GM12878 (cell line): ENCODE measurements around the gene RPUSD3. TPM values are rescaled to one million over a fixed set of nuclear protein-coding genes. Genes with fewer than 3 reads are reported as not detected.

Experiments used
- ATAC-seq: fragments of 200-7000 bp; cut with Tn5 transposase; 3 replicates; pipeline ENCODE4 v1.9.1; 2020; ENCODE audit warnings: mild to moderate bottlenecking, moderate library complexity
- BruUV-seq: library from RNA; stranded (reverse); fragments of 400-500 nt; replicated peaks from 2 replicates; lab custom pipeline; 2021; lab: Mats Ljungman, UMichigan
- CTCF ChIA-PET: fragments of 300-600 bp; sonication (Branson Sonifier 250); formaldehyde crosslinking; extraction: SDS; loops from one replicate; lab custom pipeline; 2021; ENCODE audit warnings: inconsistent platforms; lab: Yijun Ruan, JAX
- POLR2A ChIA-PET: fragments of 350-600 bp; formaldehyde crosslinking; extraction: SDS; loops from one replicate; lab custom pipeline; 2021; ENCODE audit warnings: inconsistent platforms; lab: Charles Lee
- RAD21 ChIA-PET: fragments of 300-600 bp; sonication (Branson Sonifier 250); formaldehyde crosslinking; loops from one replicate; lab custom pipeline; 2023; ENCODE audit warnings: antibody characterized with exemption; ENCODE audit not compliant: unreplicated experiment; lab: Charles Lee
- SMC1A ChIA-PET: fragments of 300-600 bp; sonication (Branson Sonifier 250); formaldehyde crosslinking; loops from one replicate; lab custom pipeline; 2023; ENCODE audit not compliant: unreplicated experiment, uncharacterized antibody; lab: Charles Lee
- DNase-seq: peaks from one replicate; pipeline ENCODE4 v3.0.0-alpha.2; 2011; ENCODE audit warnings: low read depth, low spot score
- FAIRE-seq: peaks from 3 replicates; lab custom pipeline; 2011; peaks lifted over from hg19 to GRCh38; lab: Jason Lieb, UNC
- H2AFZ ChIP-seq: 2 replicates; pipeline ENCODE4 v1.6.0; 2011; ENCODE audit warnings: low read depth, low read length, control low read depth; ENCODE audit not compliant: control insufficient read depth
- H3K27ac ChIP-seq: 2 replicates; pipeline ENCODE4 v1.5.1; 2011; ENCODE audit warnings: control low read depth; ENCODE audit not compliant: control insufficient read depth, insufficient read depth
- H3K27me3 ChIP-seq, 2 experiments: replicated peaks in 1 of 2; 2 replicates each; pipeline versions ENCODE4 v1.6.0 to v1.6.1; 2011; ENCODE audit warnings: low read length in 1 of 2; ENCODE audit not compliant: control insufficient read depth in 2 of 2, insufficient read depth in 2 of 2
- H3K36me3 ChIP-seq, 2 experiments: 2 replicates each; pipeline ENCODE4 v1.5.1; 2011; ENCODE audit warnings: low read length in 1 of 2; ENCODE audit not compliant: control insufficient read depth in 2 of 2, insufficient read depth in 2 of 2
- H3K4me1 ChIP-seq: 2 replicates; pipeline ENCODE4 v1.6.1; 2011; ENCODE audit warnings: mild to moderate bottlenecking, low read length, moderate library complexity, mixed read lengths; ENCODE audit not compliant: control insufficient read depth, insufficient read depth
- H3K4me2 ChIP-seq: 2 replicates; pipeline ENCODE4 v1.6.0; 2011; ENCODE audit warnings: control low read depth; ENCODE audit not compliant: control insufficient read depth, insufficient read depth
- H3K4me3 ChIP-seq: fragments of 200-600 bp; sonication (generic); 2 replicates; pipeline ENCODE4 v1.5.1; 2016
- H3K79me2 ChIP-seq: 2 replicates; pipeline ENCODE4 v1.6.0; 2011; ENCODE audit warnings: low read length; ENCODE audit not compliant: control insufficient read depth, insufficient read depth
- H3K9ac ChIP-seq: 2 replicates; pipeline ENCODE4 v1.8.0; 2011; ENCODE audit warnings: low read length, control low read depth, mixed read lengths; ENCODE audit not compliant: control insufficient read depth, insufficient read depth
- H3K9me3 ChIP-seq: replicated peaks from 3 replicates; pipeline ENCODE4 v1.5.1; 2011; ENCODE audit warnings: mild to moderate bottlenecking, low read length; ENCODE audit not compliant: control insufficient read depth, insufficient read depth
- H4K20me1 ChIP-seq: 2 replicates; pipeline ENCODE4 v1.6.0; 2011; ENCODE audit not compliant: control insufficient read depth, insufficient read depth
- HDAC2 ChIP-seq: fragments of 200-600 bp; sonication (generic); IDR thresholded peaks from 2 replicates; pipeline ENCODE4 v1.6.1; 2017
- POLR2A ChIP-seq: IDR thresholded peaks from 2 replicates; pipeline ENCODE4 v1.6.1; 2011; ENCODE audit warnings: low read depth, mild to moderate bottlenecking, low read length
- ZNF274 ChIP-seq: IDR thresholded peaks from one replicate; pipeline ENCODE4 v1.8.0; 2011; ENCODE audit not compliant: insufficient read length, insufficient read depth
- WGBS: methylation state at CpG from one replicate; pipeline ENCODE4 v1.1.6; 2016; ENCODE audit warnings: low lambda C conversion rate; ENCODE audit not compliant: insufficient replicate concordance, insufficient coverage; ENCODE audit errors: missing lambda C conversion rate; 5-methylcytosine and 5-hydroxymethylcytosine counted together
- in situ Hi-C: fragments of 300-500 bp; cut with MboI; formaldehyde crosslinking; loops from 9 replicates; pipeline ENCODE4 v1.14.3; 2018; ENCODE audit warnings: mixed read lengths
- intact Hi-C: fragments of 100-400 bp; cut with micrococcal nuclease; formaldehyde crosslinking; loops from one replicate; pipeline ENCODE4 v1.14.2; 2022; ENCODE audit not compliant: unreplicated experiment
- polyA plus RNA-seq, 11 experiments: library from polyadenylated mRNA; depleted of rRNA in 4 of 11; unstranded in 6 of 11; stranded (reverse) in 5 of 11; fragments of >200 nt; fragmentation: Nextera tagmentation in 4 of 11; fragmentation: Illumina TruSeq in 1 of 11; extraction: Ambion mirVana in 4 of 11; extraction: Trizol in 1 of 11; gene quantifications; 1 replicate in 1 of 11; 2 replicates in 10 of 11; pipeline versions ENCODE4 v1.2.1 to v1.2.3, GENCODE V29; 2011 to 2016; ENCODE audit warnings: inconsistent platforms in 2 of 11, missing spikeins in 2 of 11, low read depth in 1 of 11
- total RNA-seq, 4 experiments: library from RNA; depleted of rRNA in 3 of 4; stranded (reverse); fragments of >200 nt in 3 of 4; fragmentation: Illumina TruSeq in 1 of 4; extraction: Trizol in 1 of 4; gene quantifications; 2 replicates each; pipeline versions ENCODE4 v1.2.1 to v1.2.3, GENCODE V29; 2013 to 2021

RPUSD3 gene
- total and polyA plus RNA-seq, 10 of the 15 experiments (the other 5 are each of a cell fraction or from before 2014, with no cell fraction given): 6.4 to 72.9 (median 41.8) TPM

GRCh38 chr3:9820543-9820942 is 23.3 kb downstream of the RPUSD3 start:
- H3K27me3 ChIP-seq: no peaks in the 10 kb centered on the region
- no peak overlapping the region for H3K27ac ChIP-seq
- no peak overlapping the region for H2AFZ ChIP-seq
- H3K9me3 ChIP-seq: no peaks in the 10 kb centered on the region
- ATAC-seq (no peak), DNase-seq (no peak), FAIRE-seq (no peak)
- no peak overlapping the region for H3K9ac ChIP-seq
- H3K36me3 ChIP-seq: no peaks in the 10 kb centered on the region
- ChIA-PET RAD21 (no interaction called here), CTCF (interaction anchor here (2.4 kb wide), 1 partner anchor 10 kb away, joined by 6 read pairs; no protein-coding TSS in a partner anchor), POLR2A (no interaction called here), SMC1A (no interaction called here)
- H4K20me1 ChIP-seq: no peaks in the 10 kb centered on the region
- TF ChIP-seq HDAC2: no peak
- 0 out of 2 replicates have a peak, but pooled peaks have one; percentile 5 for TF ChIP-seq POLR2A
- in situ Hi-C loops: no loop called here
- intact Hi-C loops: no loop called here
- no peak overlapping the region for H3K4me2 ChIP-seq
- H3K4me3 ChIP-seq: no peak overlapping the region
- 83% methylated on average over 12 of the region's 12 CpGs for WGBS
- H3K4me1 ChIP-seq: no peaks in the 10 kb centered on the region
- BruUV-seq: no TSS peak
- no peaks in the 10 kb centered on the region for H3K79me2 ChIP-seq

- CTCF ChIA-PET: no interaction called here
- no peaks in the 10 kb centered on the region for H3K36me3 ChIP-seq
- ATAC-seq: no peak
These were observed 25.0 kb downstream of the RPUSD3 start for GRCh38 chr3:9818666-9819335.

More at GRCh38 chr3:9818666-9819335, 25.0 kb downstream of the RPUSD3 start:
- H3K4me2 ChIP-seq: no peak overlapping the region
- ChIA-PET SMC1A (interaction anchor here (1.4 kb wide), 1 partner anchor 13 kb away, joined by 3 read pairs; no protein-coding TSS in a partner anchor), POLR2A (interaction anchor here (1.1 kb wide), 1 partner anchor 26 kb away, joined by 3 read pairs; the partner anchor contains the start of gene ARPC4), RAD21 (interaction anchor here (0.6 kb wide), 1 partner anchor 346 kb away, joined by 3 read pairs; the partner anchor contains the start of gene IRAK2)
- H3K79me2 ChIP-seq: no peaks in the 10 kb centered on the region
- no peaks in the 10 kb centered on the region for H3K27me3 ChIP-seq
- intact Hi-C loops (no loop called here), in situ Hi-C loops (no loop called here)
- H3K27ac ChIP-seq: no peak overlapping the region
- BruUV-seq: no TSS peak
- no peak for TF ChIP-seq ZNF274
- H4K20me1 ChIP-seq: no peaks in the 10 kb centered on the region
- H3K4me3 ChIP-seq: no peak overlapping the region
- no peak overlapping the region for H2AFZ ChIP-seq
- no peaks in the 10 kb centered on the region for H3K9me3 ChIP-seq
- FAIRE-seq (no peak), DNase-seq (no peak)
- no peaks in the 10 kb centered on the region for H3K4me1 ChIP-seq
- no peak overlapping the region for H3K9ac ChIP-seq
- WGBS: 90% methylated on average over 6 of the region's 7 CpGs
